ENCODE data around the gene ABCD3. TPM values are rescaled to one million over a fixed set of nuclear protein-coding genes. Genes with fewer than 3 reads are reported as not detected.
A peak's percentile ranks its signal among the peaks of the same experiment; 100 is the strongest.

The ABCD3 gene
- total and polyA plus RNA-seq, 2 of the 13 experiments (the other 11 are each of a cell fraction or from before 2014, with no cell fraction given) = 27.5 to 166 TPM

DNA sequence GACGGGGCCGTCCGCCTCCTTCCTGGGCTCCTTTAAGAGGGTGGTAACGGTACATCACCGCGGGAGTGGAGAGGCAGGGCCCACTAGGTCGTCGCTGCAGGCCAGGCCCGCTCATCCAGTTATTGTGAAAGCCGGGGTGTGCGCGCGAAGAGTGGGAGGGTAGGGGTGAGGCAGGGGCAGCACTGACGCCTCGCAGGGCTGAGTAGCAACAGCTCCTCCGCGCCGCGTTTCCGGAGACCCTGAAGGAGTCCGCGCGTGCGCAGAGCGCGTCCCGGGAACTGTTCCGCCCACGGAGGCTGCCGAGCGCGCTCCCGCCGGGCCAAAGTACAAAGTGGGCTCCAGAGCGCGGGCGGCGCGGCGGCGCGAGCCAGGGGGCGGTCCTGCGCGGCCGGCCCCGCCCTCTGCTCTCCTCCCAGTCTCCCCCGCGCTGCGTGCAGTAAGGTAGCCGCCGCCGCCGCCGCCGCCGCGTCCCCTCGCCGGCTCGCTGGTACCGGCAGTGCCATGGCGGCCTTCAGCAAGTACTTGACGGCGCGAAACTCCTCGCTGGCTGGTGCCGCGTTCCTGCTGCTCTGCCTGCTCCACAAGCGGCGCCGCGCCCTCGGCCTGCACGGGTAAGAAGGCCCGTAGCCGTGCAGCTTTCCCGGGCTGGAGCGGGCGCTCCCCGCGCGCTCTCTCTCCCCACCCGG, at the start of gene ABCD3 (continued):
- TF ChIP-seq ZSCAN12 (CRISPR knock-in tag; IDR thresholded peaks at IDR 0.05) (no peak), ZNF850 (CRISPR knock-in tag; conservative IDR thresholded peaks at IDR 0.05) (no peak), ZNF792 (CRISPR knock-in tag; IDR thresholded peaks at IDR 0.05) (peak; percentile 75), ZNF674 (CRISPR knock-in tag; IDR thresholded peaks at IDR 0.05; ENCODE audit: low read depth) (no peak), MYNN (CRISPR knock-in tag; IDR thresholded peaks at IDR 0.05; ENCODE audit: low read depth) (0 out of 2 replicates have a peak, but pooled peaks have one; percentile 31), ZNF879 (CRISPR knock-in tag; IDR thresholded peaks at IDR 0.05) (no peak), ZFP37 (CRISPR knock-in tag; IDR thresholded peaks at IDR 0.05; ENCODE audit: borderline replicate concordance) (no peak), HNRNPH1 (optimal IDR thresholded peaks at IDR 0.05; ENCODE audit: low read depth, low read length) (no peak), GPN1 (CRISPR knock-in tag; IDR thresholded peaks at IDR 0.05; ENCODE audit: borderline replicate concordance) (0 out of 2 replicates have a peak, but pooled peaks have one; percentile 65), MTA3 (CRISPR knock-in tag; IDR thresholded peaks at IDR 0.05) (no peak), MBD4 (IDR thresholded peaks at IDR 0.05; ENCODE audit: borderline replicate concordance, low read length) (no peak), SPEN (CRISPR knock-in tag; IDR thresholded peaks at IDR 0.05; ENCODE audit: low read depth) (peak; percentile 81), TCF7 (IDR thresholded peaks at IDR 0.05; ENCODE audit: low read depth) (no peak), ZBTB3 (CRISPR knock-in tag; IDR thresholded peaks at IDR 0.05; ENCODE audit: borderline replicate concordance, low read depth) (0 out of 2 replicates have a peak, but pooled peaks have one; percentile 62), ZNF619 (CRISPR knock-in tag; IDR thresholded peaks at IDR 0.05) (peak; percentile 34; the same call in 1 of the 2 replicates), SRSF1 (optimal IDR thresholded peaks at IDR 0.05; ENCODE audit: low read depth, low read length) (no peak), ZBTB1 (CRISPR knock-in tag; IDR thresholded peaks at IDR 0.05; ENCODE audit: borderline replicate concordance) (no peak), HOXA7 (CRISPR knock-in tag; IDR thresholded peaks at IDR 0.05) (no peak)
- TF ChIP-seq, protein P1, sequence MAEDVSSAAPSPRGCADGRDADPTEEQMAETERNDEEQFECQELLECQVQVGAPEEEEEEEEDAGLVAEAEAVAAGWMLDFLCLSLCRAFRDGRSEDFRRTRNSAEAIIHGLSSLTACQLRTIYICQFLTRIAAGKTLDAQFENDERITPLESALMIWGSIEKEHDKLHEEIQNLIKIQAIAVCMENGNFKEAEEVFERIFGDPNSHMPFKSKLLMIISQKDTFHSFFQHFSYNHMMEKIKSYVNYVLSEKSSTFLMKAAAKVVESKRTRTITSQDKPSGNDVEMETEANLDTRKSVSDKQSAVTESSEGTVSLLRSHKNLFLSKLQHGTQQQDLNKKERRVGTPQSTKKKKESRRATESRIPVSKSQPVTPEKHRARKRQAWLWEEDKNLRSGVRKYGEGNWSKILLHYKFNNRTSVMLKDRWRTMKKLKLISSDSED (CRISPR knock-in tag; IDR thresholded peaks at IDR 0.05) = no peak
- TF ChIP-seq, protein P2, sequence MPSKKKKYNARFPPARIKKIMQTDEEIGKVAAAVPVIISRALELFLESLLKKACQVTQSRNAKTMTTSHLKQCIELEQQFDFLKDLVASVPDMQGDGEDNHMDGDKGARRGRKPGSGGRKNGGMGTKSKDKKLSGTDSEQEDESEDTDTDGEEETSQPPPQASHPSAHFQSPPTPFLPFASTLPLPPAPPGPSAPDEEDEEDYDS (CRISPR knock-in tag; IDR thresholded peaks at IDR 0.05) = 0 out of 2 replicates have a peak, but pooled peaks have one; percentile 38
- TF ChIP-seq, protein P3, sequence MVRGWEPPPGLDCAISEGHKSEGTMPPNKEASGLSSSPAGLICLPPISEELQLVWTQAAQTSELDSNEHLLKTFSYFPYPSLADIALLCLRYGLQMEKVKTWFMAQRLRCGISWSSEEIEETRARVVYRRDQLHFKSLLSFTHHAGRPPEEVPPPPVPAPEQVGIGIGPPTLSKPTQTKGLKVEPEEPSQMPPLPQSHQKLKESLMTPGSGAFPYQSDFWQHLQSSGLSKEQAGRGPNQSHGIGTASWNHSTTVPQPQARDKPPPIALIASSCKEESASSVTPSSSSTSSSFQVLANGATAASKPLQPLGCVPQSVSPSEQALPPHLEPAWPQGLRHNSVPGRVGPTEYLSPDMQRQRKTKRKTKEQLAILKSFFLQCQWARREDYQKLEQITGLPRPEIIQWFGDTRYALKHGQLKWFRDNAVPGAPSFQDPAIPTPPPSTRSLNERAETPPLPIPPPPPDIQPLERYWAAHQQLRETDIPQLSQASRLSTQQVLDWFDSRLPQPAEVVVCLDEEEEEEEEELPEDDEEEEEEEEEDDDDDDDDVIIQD (CRISPR knock-in tag; IDR thresholded peaks at IDR 0.05; ENCODE audit: low read depth) = peak; percentile 37; the same call in 1 of the 2 replicates
- TF ChIP-seq, protein P4, sequence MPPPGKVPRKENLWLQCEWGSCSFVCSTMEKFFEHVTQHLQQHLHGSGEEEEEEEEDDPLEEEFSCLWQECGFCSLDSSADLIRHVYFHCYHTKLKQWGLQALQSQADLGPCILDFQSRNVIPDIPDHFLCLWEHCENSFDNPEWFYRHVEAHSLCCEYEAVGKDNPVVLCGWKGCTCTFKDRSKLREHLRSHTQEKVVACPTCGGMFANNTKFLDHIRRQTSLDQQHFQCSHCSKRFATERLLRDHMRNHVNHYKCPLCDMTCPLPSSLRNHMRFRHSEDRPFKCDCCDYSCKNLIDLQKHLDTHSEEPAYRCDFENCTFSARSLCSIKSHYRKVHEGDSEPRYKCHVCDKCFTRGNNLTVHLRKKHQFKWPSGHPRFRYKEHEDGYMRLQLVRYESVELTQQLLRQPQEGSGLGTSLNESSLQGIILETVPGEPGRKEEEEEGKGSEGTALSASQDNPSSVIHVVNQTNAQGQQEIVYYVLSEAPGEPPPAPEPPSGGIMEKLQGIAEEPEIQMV (CRISPR knock-in tag; IDR thresholded peaks at IDR 0.05; ENCODE audit: low read depth) = no peak; the same call in 1 of the 2 replicates
- TF ChIP-seq, protein P5, sequence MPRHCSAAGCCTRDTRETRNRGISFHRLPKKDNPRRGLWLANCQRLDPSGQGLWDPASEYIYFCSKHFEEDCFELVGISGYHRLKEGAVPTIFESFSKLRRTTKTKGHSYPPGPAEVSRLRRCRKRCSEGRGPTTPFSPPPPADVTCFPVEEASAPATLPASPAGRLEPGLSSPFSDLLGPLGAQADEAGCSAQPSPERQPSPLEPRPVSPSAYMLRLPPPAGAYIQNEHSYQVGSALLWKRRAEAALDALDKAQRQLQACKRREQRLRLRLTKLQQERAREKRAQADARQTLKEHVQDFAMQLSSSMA (CRISPR knock-in tag; IDR thresholded peaks at IDR 0.05) = no peak
- TF ChIP-seq, protein P6, sequence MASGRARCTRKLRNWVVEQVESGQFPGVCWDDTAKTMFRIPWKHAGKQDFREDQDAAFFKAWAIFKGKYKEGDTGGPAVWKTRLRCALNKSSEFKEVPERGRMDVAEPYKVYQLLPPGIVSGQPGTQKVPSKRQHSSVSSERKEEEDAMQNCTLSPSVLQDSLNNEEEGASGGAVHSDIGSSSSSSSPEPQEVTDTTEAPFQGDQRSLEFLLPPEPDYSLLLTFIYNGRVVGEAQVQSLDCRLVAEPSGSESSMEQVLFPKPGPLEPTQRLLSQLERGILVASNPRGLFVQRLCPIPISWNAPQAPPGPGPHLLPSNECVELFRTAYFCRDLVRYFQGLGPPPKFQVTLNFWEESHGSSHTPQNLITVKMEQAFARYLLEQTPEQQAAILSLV (CRISPR knock-in tag; IDR thresholded peaks at IDR 0.05; ENCODE audit: borderline replicate concordance) = peak; percentile 85; the same call in 1 of the 2 replicates

Measured in HepG2 (cell line).